ENCODE measurements around the gene PLVAP. TPM values are rescaled to one million over a fixed set of nuclear protein-coding genes. Genes with fewer than 3 reads are reported as not detected.

Gene PLVAP
- total RNA-seq, 1 donor from 2014 or later = 0.95 TPM

GRCh38 chr19:17393002-17393401 is 15.9 kb upstream of the PLVAP start:
- no peak overlapping the region for H2AFZ ChIP-seq (ENCODE audit: low read depth, low read length)
- no peaks in the 10 kb centered on the region for H4K20me1 ChIP-seq (ENCODE audit: insufficient read depth, low read length)
- peaks cover 3% of the 10 kb centered on the region for H3K9me3 ChIP-seq (ENCODE audit: insufficient read depth, low read depth, low read length)
- H3K9ac ChIP-seq (ENCODE audit: low read length) = no peak overlapping the region
- H3K27me3 Mint-ChIP-seq (ENCODE audit: low read depth, unreplicated experiment) = no peaks in the 10 kb centered on the region
- peaks cover 3% of the 10 kb centered on the region for H3K36me3 Mint-ChIP-seq (ENCODE audit: low read depth, unreplicated experiment)
- peaks cover 2% of the 10 kb centered on the region for H3K9me3 Mint-ChIP-seq (ENCODE audit: unreplicated experiment)
- H3K4me1 ChIP-seq (ENCODE audit: insufficient read depth, low read length) = peaks cover 4% of the 10 kb centered on the region
- peaks cover 5% of the 10 kb centered on the region for H3K27me3 ChIP-seq (ENCODE audit: insufficient read depth, low read length)
- TF ChIP-seq, protein P1, sequence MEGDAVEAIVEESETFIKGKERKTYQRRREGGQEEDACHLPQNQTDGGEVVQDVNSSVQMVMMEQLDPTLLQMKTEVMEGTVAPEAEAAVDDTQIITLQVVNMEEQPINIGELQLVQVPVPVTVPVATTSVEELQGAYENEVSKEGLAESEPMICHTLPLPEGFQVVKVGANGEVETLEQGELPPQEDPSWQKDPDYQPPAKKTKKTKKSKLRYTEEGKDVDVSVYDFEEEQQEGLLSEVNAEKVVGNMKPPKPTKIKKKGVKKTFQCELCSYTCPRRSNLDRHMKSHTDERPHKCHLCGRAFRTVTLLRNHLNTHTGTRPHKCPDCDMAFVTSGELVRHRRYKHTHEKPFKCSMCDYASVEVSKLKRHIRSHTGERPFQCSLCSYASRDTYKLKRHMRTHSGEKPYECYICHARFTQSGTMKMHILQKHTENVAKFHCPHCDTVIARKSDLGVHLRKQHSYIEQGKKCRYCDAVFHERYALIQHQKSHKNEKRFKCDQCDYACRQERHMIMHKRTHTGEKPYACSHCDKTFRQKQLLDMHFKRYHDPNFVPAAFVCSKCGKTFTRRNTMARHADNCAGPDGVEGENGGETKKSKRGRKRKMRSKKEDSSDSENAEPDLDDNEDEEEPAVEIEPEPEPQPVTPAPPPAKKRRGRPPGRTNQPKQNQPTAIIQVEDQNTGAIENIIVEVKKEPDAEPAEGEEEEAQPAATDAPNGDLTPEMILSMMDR (IDR thresholded peaks at IDR 0.05; ENCODE audit: insufficient read depth, low read depth, low read length) = no peak
- TF ChIP-seq EZH2 (IDR thresholded peaks at IDR 0.05; ENCODE audit: insufficient read depth, low read length) = no peak
- FAIRE-seq (no peak), DNase-seq (ENCODE audit: low read depth) (no peak)
- H3K4me3 ChIP-seq (ENCODE audit: insufficient read depth, low read depth, low read length) = no peak overlapping the region
- H3K4me2 ChIP-seq (ENCODE audit: low read length) = no peak overlapping the region
- H3K27ac Mint-ChIP-seq (ENCODE audit: unreplicated experiment) = peak overlapping the region; percentile 66
- no peak overlapping the region for H3K27ac ChIP-seq (ENCODE audit: low read depth, low read length)
- H3K36me3 ChIP-seq (ENCODE audit: insufficient read depth, low read length) = no peaks in the 10 kb centered on the region
- H3K4me1 Mint-ChIP-seq (ENCODE audit: low read depth, unreplicated experiment) = peaks cover 4% of the 10 kb centered on the region
- H3K4me3 Mint-ChIP-seq (ENCODE audit: unreplicated experiment) = no peak overlapping the region
- H3K79me2 ChIP-seq (ENCODE audit: insufficient read depth, low read length) = no peaks in the 10 kb centered on the region

DNA sequence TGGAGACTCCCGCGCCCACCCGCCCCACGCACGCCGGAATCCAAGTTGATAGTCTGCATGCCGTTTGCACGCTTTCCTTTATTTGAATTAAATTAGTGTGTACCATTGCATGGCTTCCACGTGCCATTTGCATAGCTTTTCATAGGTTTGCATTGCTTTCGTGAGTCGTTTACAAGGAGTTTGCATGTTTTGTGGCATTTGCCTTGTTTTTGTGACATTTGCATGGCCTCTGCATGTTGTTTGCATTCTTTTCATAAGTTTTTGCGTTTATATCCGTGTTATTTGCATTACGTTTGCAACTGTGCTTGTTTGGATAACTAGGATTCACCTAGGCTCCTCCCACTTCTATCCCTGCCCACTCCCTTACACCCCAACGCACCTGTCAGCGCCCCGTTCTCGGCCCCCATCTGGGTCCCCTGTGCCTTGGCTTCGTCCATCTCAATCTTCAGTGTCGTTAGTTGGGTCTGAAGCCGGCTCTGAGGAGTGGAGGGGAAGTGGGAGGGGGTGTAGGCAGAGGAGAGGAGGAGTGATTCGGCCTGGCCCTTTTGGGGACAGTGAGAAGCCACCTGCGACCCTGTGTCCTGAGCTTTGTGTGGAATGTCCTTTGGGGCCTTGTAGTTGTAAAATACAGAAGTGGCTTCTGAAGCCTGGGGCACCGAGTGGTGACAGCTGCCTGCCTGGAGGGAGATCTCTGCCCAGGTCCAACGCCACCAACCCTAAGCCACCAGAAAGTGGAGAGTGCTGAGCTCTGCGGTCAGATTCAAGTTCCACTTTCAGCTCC is 14.4 kb upstream of the PLVAP start:
- no peak for FAIRE-seq
- H3K4me1 Mint-ChIP-seq (ENCODE audit: low read depth, unreplicated experiment) = peaks cover 4% of the 10 kb centered on the region
- peak overlapping the region; percentile 81 for H3K27ac Mint-ChIP-seq (ENCODE audit: unreplicated experiment)

More for the DNA sequence above, 14.4 kb upstream of the PLVAP start:
- no peak for DNase-seq (ENCODE audit: low read depth)
- Histone ChIP-seq H2AFZ (ENCODE audit: low read depth, low read length) (peak overlapping the region; percentile 80), H3K9me3 (ENCODE audit: insufficient read depth, low read depth, low read length) (peaks cover 3% of the 10 kb centered on the region), H3K4me2 (ENCODE audit: low read length) (peak overlapping the region; percentile 91), H3K27me3 (ENCODE audit: insufficient read depth, low read length) (peaks cover 5% of the 10 kb centered on the region), H3K79me2 (ENCODE audit: insufficient read depth, low read length) (no peaks in the 10 kb centered on the region), H3K27ac (ENCODE audit: low read depth, low read length) (no peak overlapping the region), H3K4me1 (ENCODE audit: insufficient read depth, low read length) (peaks cover 4% of the 10 kb centered on the region), H3K4me3 (ENCODE audit: insufficient read depth, low read depth, low read length) (peak overlapping the region; percentile 45), H4K20me1 (ENCODE audit: insufficient read depth, low read length) (no peaks in the 10 kb centered on the region), H3K36me3 (ENCODE audit: insufficient read depth, low read length) (no peaks in the 10 kb centered on the region), H3K9ac (ENCODE audit: low read length) (no peak overlapping the region)
- H3K36me3 Mint-ChIP-seq (ENCODE audit: low read depth, unreplicated experiment) = peaks cover 2% of the 10 kb centered on the region
- H3K9me3 Mint-ChIP-seq (ENCODE audit: unreplicated experiment) = peaks cover 2% of the 10 kb centered on the region
- TF ChIP-seq EZH2 (IDR thresholded peaks at IDR 0.05; ENCODE audit: insufficient read depth, low read length) = no peak
- TF ChIP-seq, protein P1 (IDR thresholded peaks at IDR 0.05; ENCODE audit: insufficient read depth, low read depth, low read length) = no peak
- H3K27me3 Mint-ChIP-seq (ENCODE audit: low read depth, unreplicated experiment) = no peaks in the 10 kb centered on the region
- peak overlapping the region; percentile 76 for H3K4me3 Mint-ChIP-seq (ENCODE audit: unreplicated experiment)
